H1 (cell line): ENCODE measurements around the gene PITPNM1. TPM values are rescaled to one million over a fixed set of nuclear protein-coding genes. Genes with fewer than 3 reads are reported as not detected.

Source experiments
- CTCF ChIA-PET: fragments of 300-600 bp; sonication (Branson Sonifier 250); formaldehyde crosslinking; loops from one replicate; lab custom pipeline; 2021; ENCODE audit not compliant: partially characterized antibody; lab: Charles Lee
- POLR2A ChIA-PET: fragments of 300-600 bp; sonication (Branson Sonifier 250); formaldehyde crosslinking; loops from one replicate; lab custom pipeline; 2021; ENCODE audit warnings: inconsistent platforms; ENCODE audit not compliant: partially characterized antibody; lab: Charles Lee
- DNase-seq, 2 experiments: peaks; one replicate each; pipeline versions ENCODE4 v3.0.0 to v3.0.0-alpha.2; 2010 to 2022; ENCODE audit warnings: low spot score in 2 of 2, low read depth in 1 of 2, mixed read lengths in 1 of 2
- FAIRE-seq: peaks from 2 replicates; lab custom pipeline; 2011; peaks lifted over from hg19 to GRCh38; lab: Jason Lieb, UNC
- H2AFZ ChIP-seq: 2 replicates; pipeline ENCODE4 v1.8.1; 2012; ENCODE audit warnings: low read length, inconsistent platforms
- H2AK5ac ChIP-seq: 2 replicates; pipeline ENCODE4 v1.6.1; 2013; ENCODE audit warnings: low read depth, low read length
- H2BK120ac ChIP-seq: replicated peaks from 2 replicates; pipeline ENCODE3; 2013; ENCODE audit warnings: low read depth, low read length, inconsistent platforms
- H2BK12ac ChIP-seq: 2 replicates; pipeline ENCODE4 v1.6.1; 2013; ENCODE audit warnings: low read depth, low read length
- H2BK15ac ChIP-seq: 2 replicates; pipeline ENCODE4 v1.6.1; 2013; ENCODE audit warnings: low read length
- H2BK20ac ChIP-seq: 2 replicates; pipeline ENCODE4 v1.6.1; 2013; ENCODE audit warnings: low read length
- H2BK5ac ChIP-seq: 2 replicates; pipeline ENCODE4 v1.6.1; 2013; ENCODE audit warnings: low read depth, low read length
- H3K14ac ChIP-seq: 2 replicates; pipeline ENCODE4 v1.6.1; 2013; ENCODE audit warnings: inconsistent platforms; ENCODE audit not compliant: insufficient read length
- H3K18ac ChIP-seq: 2 replicates; pipeline ENCODE4 v1.6.1; 2013; ENCODE audit warnings: low read length; ENCODE audit errors: extremely low read depth
- H3K23ac ChIP-seq: 2 replicates; pipeline ENCODE4 v1.6.1; 2013; ENCODE audit warnings: inconsistent platforms; ENCODE audit not compliant: insufficient read length
- H3K23me2 ChIP-seq: 2 replicates; pipeline ENCODE4 v1.6.1; 2013; ENCODE audit warnings: low read depth, low read length
- H3K27ac ChIP-seq: 2 replicates; pipeline ENCODE4 v1.6.1; 2011; ENCODE audit warnings: low read depth, low read length, inconsistent platforms
- H3K27me3 ChIP-seq, 4 experiments: replicated peaks in 1 of 4; 1 replicate in 1 of 4; 2 replicates in 3 of 4; pipeline versions ENCODE4 v1.6.1 to v1.8.1; 2011 to 2013; ENCODE audit warnings: low read length in 3 of 4, mild to moderate bottlenecking in 3 of 4, inconsistent platforms in 2 of 4, mixed read lengths in 2 of 4, moderate library complexity in 1 of 4; ENCODE audit not compliant: control insufficient read depth in 3 of 4, insufficient read depth in 3 of 4; ENCODE audit errors: extremely low read depth in 1 of 4
- H3K36me3 ChIP-seq, 4 experiments: 2 replicates each; pipeline versions ENCODE4 v1.6.1 to v1.8.1; 2011 to 2013; ENCODE audit warnings: mild to moderate bottlenecking in 4 of 4, low read length in 3 of 4, moderate library complexity in 2 of 4, control low read depth in 1 of 4, inconsistent platforms in 1 of 4; ENCODE audit not compliant: insufficient read depth in 4 of 4, control insufficient read depth in 2 of 4
- H3K4ac ChIP-seq: replicated peaks from 2 replicates; pipeline ENCODE3; 2013; ENCODE audit warnings: low read length, low read depth, mixed read lengths, inconsistent platforms; ENCODE audit not compliant: insufficient read length
- H3K4me1 ChIP-seq, 4 experiments: replicated peaks in 1 of 4; 1 replicate in 1 of 4; 2 replicates in 3 of 4; pipeline versions ENCODE4 v1.6.1 to v1.8.1; 2011 to 2013; ENCODE audit warnings: low read length in 3 of 4, inconsistent platforms in 2 of 4, mixed read lengths in 1 of 4; ENCODE audit not compliant: insufficient read depth in 4 of 4, control insufficient read depth in 3 of 4
- H3K4me2 ChIP-seq, 2 experiments: 2 replicates each; pipeline versions ENCODE4 v1.6.1 to v1.8.1; 2011 to 2013; ENCODE audit warnings: low read depth in 2 of 2, low read length in 2 of 2, control low read depth in 1 of 2, inconsistent platforms in 1 of 2, mild to moderate bottlenecking in 1 of 2; ENCODE audit not compliant: insufficient read depth in 1 of 2
- H3K4me3 ChIP-seq, 4 experiments: fragments of 200-600, 300-600 bp in 1 of 4; sonication (generic), shearing (Covaris generic), sonication (Bioruptor Twin) in 1 of 4; 2 replicates each; pipeline versions ENCODE4 v1.5.1 to v1.8.1; 2011 to 2016; ENCODE audit warnings: low read length in 4 of 4, low read depth in 3 of 4, control low read depth in 2 of 4, inconsistent platforms in 2 of 4, mild to moderate bottlenecking in 2 of 4, mixed read lengths in 1 of 4, moderate library complexity in 1 of 4; ENCODE audit not compliant: insufficient read depth in 2 of 4; ENCODE audit errors: extremely low read depth in 1 of 4
- H3K56ac ChIP-seq: replicated peaks from 2 replicates; pipeline ENCODE3; 2013; ENCODE audit warnings: low read depth, mild to moderate bottlenecking, mixed read lengths, low read length, inconsistent platforms; ENCODE audit not compliant: insufficient read length
- H3K79me1 ChIP-seq: 2 replicates; pipeline ENCODE4 v1.6.1; 2013; ENCODE audit warnings: low read depth, low read length, control low read depth
- H3K79me2 ChIP-seq, 2 experiments: 2 replicates each; pipeline versions ENCODE4 v1.6.1 to v1.8.1; 2012 to 2013; ENCODE audit warnings: low read length in 2 of 2, mild to moderate bottlenecking in 2 of 2, inconsistent platforms in 1 of 2; ENCODE audit not compliant: insufficient read depth in 2 of 2, control insufficient read depth in 1 of 2
- H3K9ac ChIP-seq, 4 experiments: replicated peaks in 1 of 4; 1 replicate in 1 of 4; 2 replicates in 3 of 4; pipeline versions ENCODE4 v1.6.1 to v1.8.1; 2011 to 2013; ENCODE audit warnings: low read depth in 3 of 4, low read length in 3 of 4, control low read depth in 2 of 4, mild to moderate bottlenecking in 2 of 4, moderate library complexity in 2 of 4, inconsistent platforms in 1 of 4; ENCODE audit errors: extremely low read depth in 1 of 4
- H3K9me3 ChIP-seq, 2 experiments: 2 replicates each; pipeline versions ENCODE4 v1.6.1 to v1.8.1; 2012 to 2013; ENCODE audit warnings: mild to moderate bottlenecking in 2 of 2, moderate library complexity in 2 of 2, control low read depth in 1 of 2, inconsistent platforms in 1 of 2, low read depth in 1 of 2, low read length in 1 of 2, mixed read lengths in 1 of 2; ENCODE audit not compliant: insufficient read depth in 2 of 2
- H4K20me1 ChIP-seq, 2 experiments: replicated peaks in 1 of 2; 2 replicates each; pipeline versions ENCODE3 to v1.8.1; 2011 to 2013; ENCODE audit warnings: inconsistent platforms in 2 of 2, low read length in 2 of 2, mild to moderate bottlenecking in 1 of 2; ENCODE audit not compliant: insufficient read depth in 2 of 2, control insufficient read depth in 1 of 2
- H4K5ac ChIP-seq: 2 replicates; pipeline ENCODE4 v1.6.1; 2013; ENCODE audit warnings: low read length, low read depth, mixed read lengths, inconsistent platforms; ENCODE audit not compliant: insufficient read length
- H4K8ac ChIP-seq: 2 replicates; pipeline ENCODE4 v1.8.0; 2013; ENCODE audit warnings: mild to moderate bottlenecking, moderate library complexity, low read length, inconsistent platforms; ENCODE audit not compliant: insufficient read depth; ENCODE audit errors: extremely low read depth
- H4K91ac ChIP-seq: replicated peaks from 2 replicates; pipeline ENCODE3; 2013; ENCODE audit warnings: low read length, mixed read lengths, inconsistent platforms; ENCODE audit not compliant: insufficient read length
- ASH2L ChIP-seq: fragments of 200-600, 300-600 bp; sonication (generic); IDR thresholded peaks from one replicate; pipeline ENCODE4 v1.7.1; 2017; ENCODE audit warnings: low read length
- ATF3 ChIP-seq: IDR thresholded peaks from 2 replicates; pipeline ENCODE4 v1.6.1; 2011; ENCODE audit warnings: low read depth, mild to moderate bottlenecking, low read length; ENCODE audit not compliant: insufficient read depth
- BRCA1 ChIP-seq: IDR thresholded peaks from 2 replicates; pipeline ENCODE4 v1.6.1; 2012; ENCODE audit warnings: low read depth, low read length, improper control_type of control experiment
- EGR1 ChIP-seq: IDR thresholded peaks from 2 replicates; pipeline ENCODE4 v1.6.1; 2011; ENCODE audit warnings: low read depth, low read length, borderline replicate concordance
- FOSL1 ChIP-seq: IDR thresholded peaks from 2 replicates; pipeline ENCODE4 v1.6.1; 2011; ENCODE audit warnings: mild to moderate bottlenecking, low read depth, low read length, moderate library complexity; ENCODE audit not compliant: insufficient read depth
- HDAC6 ChIP-seq: IDR thresholded peaks from one replicate; pipeline ENCODE4 v1.7.1; 2012; ENCODE audit warnings: low read depth, mild to moderate bottlenecking, inconsistent platforms, low read length, moderate library complexity
- NRF1 ChIP-seq: IDR thresholded peaks from 2 replicates; pipeline ENCODE4 v1.6.1; 2011; ENCODE audit warnings: mild to moderate bottlenecking, low read depth, low read length, improper control_type of control experiment
- POLR2AphosphoS5 ChIP-seq: IDR thresholded peaks from 2 replicates; pipeline ENCODE4 v1.6.1; 2011; ENCODE audit warnings: low read depth, low read length
- RNF2 ChIP-seq: fragments of 200-900, 300-1000 bp; sonication (generic); IDR thresholded peaks from 2 replicates; pipeline ENCODE4 v1.7.1; 2016; ENCODE audit warnings: borderline replicate concordance, low read depth, mild to moderate bottlenecking, antibody characterized with exemption, low read length; ENCODE audit not compliant: poor library complexity, severe bottlenecking; ENCODE audit errors: missing control alignments
- SP4 ChIP-seq: IDR thresholded peaks from 2 replicates; pipeline ENCODE4 v1.6.1; 2012; ENCODE audit warnings: low read length, inconsistent platforms
- SUZ12 ChIP-seq: fragments of 200-600 bp; sonication (generic); IDR thresholded peaks from 2 replicates; pipeline ENCODE4 v1.6.1; 2012; ENCODE audit warnings: mild to moderate bottlenecking, inconsistent platforms, low read length, moderate library complexity, mixed read lengths
- TAF7 ChIP-seq: optimal IDR thresholded peaks from 2 replicates; pipeline ENCODE3; 2011; ENCODE audit warnings: low read depth, mild to moderate bottlenecking, inconsistent platforms, low read length, moderate library complexity, borderline replicate concordance
- WGBS, 2 experiments: shearing (Covaris generic) in 1 of 2; methylation state at CpG; one replicate each; pipeline versions ENCODE4 v1.1.6 to v1.1.7; 2013 to 2015; ENCODE audit warnings: low lambda C conversion rate in 2 of 2, mixed read lengths in 2 of 2, inconsistent platforms in 1 of 2, low coverage in 1 of 2, missing lambda C conversion rate in 1 of 2; ENCODE audit not compliant: insufficient replicate concordance in 2 of 2, insufficient coverage in 1 of 2, insufficient read length in 1 of 2; ENCODE audit errors: extremely low coverage in 1 of 2, missing lambda C conversion rate in 1 of 2; 5-methylcytosine and 5-hydroxymethylcytosine counted together
- polyA plus RNA-seq, 7 experiments: library from polyadenylated mRNA; depleted of rRNA in 3 of 7; stranded (reverse) in 5 of 7; unstranded in 2 of 7; fragments of >200 nt in 5 of 7; fragments of 200-250 nt in 2 of 7; gene quantifications; 1 replicate in 5 of 7; 2 replicates in 1 of 7; 4 replicates in 1 of 7; pipeline versions ENCODE4 v1.2.1 to v1.2.3, GENCODE V29; 2011 to 2013; ENCODE audit warnings: missing spikeins in 2 of 7, mixed read lengths in 2 of 7
- total RNA-seq: library from RNA; stranded (reverse); fragmentation: NEBNext Ultra II Directional; extraction: Animal tissue kit (Norgen Biotek cat#: 25700); gene quantifications from 2 replicates; pipeline ENCODE4 v1.2.1, GENCODE V29; 2021

Gene PITPNM1
- total and polyA plus RNA-seq, 2 of the 8 experiments (the other 6 are each of a cell fraction or from before 2014, with no cell fraction given) = 27.2 to 52.7 TPM

GRCh38 chr11:67508486-67509121, 3.4 kb upstream of the PITPNM1 start:
- no peak overlapping the region for H3K4ac ChIP-seq
- TF ChIP-seq RNF2 = no peak
- peak; percentile 94 for TF ChIP-seq ASH2L
- TF ChIP-seq ATF3 = peak; percentile 75; the same call in 1 of the 2 replicates
- TF ChIP-seq TAF7 = no peak
- no peak for TF ChIP-seq FOSL1
- TF ChIP-seq HDAC6 = no peak
- TF ChIP-seq BRCA1 = peak; percentile 7; the same call in 1 of the 2 replicates
- TF ChIP-seq SUZ12 = no peak
- no peak for TF ChIP-seq EGR1
- TF ChIP-seq NRF1 = peak; percentile 86
- TF ChIP-seq SP4 = no peak; the same call in 1 of the 2 replicates
- peak; percentile 48; the same call in 1 of the 2 replicates for TF ChIP-seq POLR2AphosphoS5

More at GRCh38 chr11:67508486-67509121, 3.4 kb upstream of the PITPNM1 start:
- Histone ChIP-seq H3K27me3 (peaks cover 0 to 7% (median 3%) of the 10 kb centered on the region in 4 experiments; a peak in 3 of 7 replicates), H3K23me2 (peaks cover 21% of the 10 kb centered on the region), H3K9me3 (no peaks in the 10 kb centered on the region), H3K4me2 (peak overlapping the region; percentile 66 to 83), H3K18ac (peak overlapping the region; percentile 99), H3K27ac (peak overlapping the region; percentile 88), H4K20me1 (peaks cover 3 to 10% of the 10 kb centered on the region in 2 experiments), H2BK15ac (no peak overlapping the region), H2AK5ac (no peak overlapping the region), H2BK5ac (peak overlapping the region; percentile 96), H3K4me3 (peak overlapping the region; percentile 74 to 89 (median 86)), H3K79me2 (0 out of 4 replicates have a peak, but pooled peaks cover 0 to 8% of the 10 kb centered on the region in 2 experiments), H3K9ac (peak overlapping the region; percentile 72 to 87 (median 80)), H4K91ac (no peak overlapping the region), H2BK20ac (no peak overlapping the region), H3K23ac (no peak overlapping the region), H3K79me1 (no peaks in the 10 kb centered on the region), H2AFZ (0 out of 2 replicates have a peak overlapping the region, but pooled peaks have one; percentile 47), H2BK120ac (no peak overlapping the region), H2BK12ac (no peak overlapping the region), H3K56ac (peak overlapping the region; percentile 85), H4K8ac (peak overlapping the region; percentile 96), H3K14ac (no peak overlapping the region), H3K4me1 (peaks cover 0 to 27% (median 10%) of the 10 kb centered on the region in 4 experiments; a peak in 6 of 7 replicates), H3K36me3 (no peaks in the 10 kb centered on the region), H4K5ac (peak overlapping the region; percentile 87)
- DNase-seq = peak; percentile 88 to 99
- POLR2A ChIA-PET = no interaction called here
- CTCF ChIA-PET = no interaction called here
- no peak for FAIRE-seq
- WGBS, 2 experiments = 4% methylated on average over 44 of the region's 57 CpGs; no CpG with 5 or more reads in 1 of the 2 experiments
